Peyer's patch (tissue), 4 donors: Measurements from ENCODE around the gene ZSCAN5B.

Experiments used
- CTCF ChIP-seq, 6 experiments: fragments of 450-650 bp in 4 of 6; fragments of 200-600 bp in 2 of 6; sonication (generic) in 1 of 6; IDR thresholded peaks; one replicate each; pipeline ENCODE4 v1.5.1; 2017 to 2019; ENCODE audit warnings: antibody characterized with exemption in 6 of 6, mild to moderate bottlenecking in 3 of 6, moderate library complexity in 1 of 6
- POLR2A ChIP-seq, 2 donors: fragments of 450-650 bp; IDR thresholded peaks; one replicate each; pipeline ENCODE4 v1.5.1; 2017; ENCODE audit warnings: antibody characterized with exemption in 2 of 2, mild to moderate bottlenecking in 2 of 2, moderate library complexity in 2 of 2

GRCh38 chr19:56156768-56157167 lies 40.8 kb downstream of the ZSCAN5B start:
- TF ChIP-seq CTCF (IDR thresholded peaks at IDR 0.05) (no peak), POLR2A (IDR thresholded peaks at IDR 0.05) (no peak)
